Thyroid gland (tissue), 4 donors: ENCODE measurements around the gene SCAMP4. TPM values are rescaled to one million over a fixed set of nuclear protein-coding genes. Genes with fewer than 3 reads are reported as not detected.
"Not testable (repeated sequence)": the region's sequence is repeated elsewhere in the genome, so short reads cannot be mapped to it uniquely, and the experiment has no call there.

ENCODE experiments used
- DNase-seq, 2 donors: peaks; one replicate each; pipeline ENCODE4 v3.0.0-alpha.2; 2019
- H3K27ac ChIP-seq, 3 donors: fragments of 200-600 bp; sonication (generic); 1 replicate in 2 of 3; 2 replicates in 1 of 3; pipeline ENCODE4 v1.5.1; 2016 to 2019; ENCODE audit warnings: mild to moderate bottlenecking in 1 of 3, moderate library complexity in 1 of 3
- H3K27me3 ChIP-seq: fragments of 200-600 bp; sonication (generic); one replicate; pipeline ENCODE4 v1.5.1; 2019
- H3K36me3 ChIP-seq, 2 donors: fragments of 200-600 bp; sonication (generic); one replicate each; pipeline ENCODE4 v1.5.1; 2016 to 2019
- H3K4me1 ChIP-seq, 2 donors: fragments of 200-600 bp; sonication (generic); one replicate each; pipeline ENCODE4 v1.5.1; 2017 to 2019
- H3K4me3 ChIP-seq, 3 donors: fragments of 200-600 bp; sonication (generic); replicated peaks in 1 of 3; 1 replicate in 2 of 3; 2 replicates in 1 of 3; pipeline ENCODE4 v1.5.1; 2016; ENCODE audit warnings: mild to moderate bottlenecking in 1 of 3
- H3K9me3 ChIP-seq: fragments of 200-600 bp; sonication (generic); one replicate; pipeline ENCODE4 v1.5.1; 2017
- CTCF ChIP-seq, 6 experiments: fragments of 200-600 bp in 3 of 6; fragments of 450-650 bp in 3 of 6; sonication (generic) in 3 of 6; IDR thresholded peaks; one replicate each; pipeline ENCODE4 v1.5.1; 2016 to 2019; ENCODE audit warnings: antibody characterized with exemption in 6 of 6, mild to moderate bottlenecking in 2 of 6, inconsistent platforms in 1 of 6, moderate library complexity in 1 of 6
- POLR2A ChIP-seq, 2 donors: fragments of 450-650 bp; IDR thresholded peaks; one replicate each; pipeline ENCODE4 v1.6.1; 2017; ENCODE audit warnings: antibody characterized with exemption in 2 of 2, mild to moderate bottlenecking in 2 of 2, moderate library complexity in 1 of 2
- WGBS, 2 donors: methylation state at CpG; one replicate each; pipeline ENCODE4 v1.1.5; 2017; 5-methylcytosine and 5-hydroxymethylcytosine counted together
- intact Hi-C: fragments of 100-400 bp; cut with DNase I; formaldehyde crosslinking; loops from one replicate; pipeline ENCODE4 v1.15.1; 2023
- total RNA-seq, 4 donors: library from RNA; depleted of rRNA; stranded (reverse); fragments of >200 nt; gene quantifications; one replicate each; pipeline ENCODE4 v1.2.3, GENCODE V29; 2016

SCAMP4 gene
- total RNA-seq, 4 donors from 2014 or later = 69.5 to 269 (median 137) TPM

- Histone ChIP-seq H3K36me3 (no peaks in the 10 kb centered on the region), H3K9me3 (no peaks in the 10 kb centered on the region), H3K27me3 (no peaks in the 10 kb centered on the region), H3K4me3 (peak overlapping the region; percentile 72 to 93 (median 85)), H3K4me1 (peaks cover 27 to 32% of the 10 kb centered on the region in 2 donors), H3K27ac (peak overlapping the region; percentile 76 to 88 (median 77))
- peak; percentile 94 to 95 for DNase-seq
- 0% methylated on average over 17 to 22 of the region's 87 CpGs for WGBS, 2 donors
- intact Hi-C loops = no loop called here
- TF ChIP-seq CTCF (IDR thresholded peaks at IDR 0.05) (peak in 1 of 6 experiments; percentile 17), POLR2A (IDR thresholded peaks at IDR 0.05) (peak; percentile 56 to 87)
Observed at GRCh38 chr19:1875646-1876495, 29.3 kb upstream of the SCAMP4 start.

GRCh38 chr19:1876496-1877279 lies 28.5 kb upstream of the SCAMP4 start:
- peaks cover 27 to 32% of the 10 kb centered on the region in 2 donors for H3K4me1 ChIP-seq

GRCh38 chr19:1877280-1877660 lies 27.9 kb upstream of the SCAMP4 start:
- not testable (repeated sequence) for DNase-seq

More at GRCh38 chr19:1876496-1877279, 28.5 kb upstream of the SCAMP4 start:
- H3K27me3 ChIP-seq, H3K36me3 ChIP-seq, DNase-seq, H3K9me3 ChIP-seq, intact Hi-C loops: not testable (repeated sequence)
- H3K4me3 ChIP-seq = peak overlapping the region in 2 of 3 donors; percentile 85 to 93
- WGBS, 2 donors = 11 to 32% methylated on average over 28 to 31 of the region's 53 CpGs
- H3K27ac ChIP-seq = peak overlapping the region; percentile 66 to 88 (median 77)
- TF ChIP-seq CTCF (IDR thresholded peaks at IDR 0.05) = peak in 1 of 6 experiments; percentile 8

GRCh38 chr19:1878583-1878982 lies 26.6 kb upstream of the SCAMP4 start:
- H3K4me3 ChIP-seq, DNase-seq, H3K36me3 ChIP-seq, H3K27ac ChIP-seq, H3K27me3 ChIP-seq, intact Hi-C loops, H3K9me3 ChIP-seq: not testable (repeated sequence)
- peaks cover 21 to 30% of the 10 kb centered on the region in 2 donors for H3K4me1 ChIP-seq
- 57 to 79% methylated on average over 5 to 7 of the region's 8 CpGs for WGBS, 2 donors

More at GRCh38 chr19:1877280-1877660, 27.9 kb upstream of the SCAMP4 start:
- H3K27me3 ChIP-seq, intact Hi-C loops, H3K36me3 ChIP-seq, H3K9me3 ChIP-seq, H3K27ac ChIP-seq: not testable (repeated sequence)
- peak overlapping the region in 1 of 3 donors; percentile 93 for H3K4me3 ChIP-seq
- peaks cover 27 to 32% of the 10 kb centered on the region in 2 donors for H3K4me1 ChIP-seq
- WGBS, 2 donors = 29% methylated on average over 9 of the region's 47 CpGs; no CpG with 5 or more reads in 1 of the 2 donors

- H3K27me3 ChIP-seq, DNase-seq, H3K4me3 ChIP-seq, H3K9me3 ChIP-seq, intact Hi-C loops, H3K36me3 ChIP-seq, H3K27ac ChIP-seq: not testable (repeated sequence)
- 92 to 97% methylated on average over 13 of the region's 17 CpGs for WGBS, 2 donors
- peaks cover 20 to 28% of the 10 kb centered on the region in 2 donors for H3K4me1 ChIP-seq
Observed at GRCh38 chr19:1879982-1880381, 25.2 kb upstream of the SCAMP4 start.

GRCh38 chr19:1880611-1881392 lies 24.4 kb upstream of the SCAMP4 start:
- no peaks in the 10 kb centered on the region for H3K9me3 ChIP-seq
- 83 to 87% methylated on average over 3 to 11 of the region's 35 CpGs for WGBS, 2 donors
- no peak for DNase-seq
- no peak overlapping the region for H3K27ac ChIP-seq
- H3K27me3 ChIP-seq = no peaks in the 10 kb centered on the region
- no peaks in the 10 kb centered on the region for H3K36me3 ChIP-seq
- TF ChIP-seq CTCF (IDR thresholded peaks at IDR 0.05) = no peak
- TF ChIP-seq POLR2A (IDR thresholded peaks at IDR 0.05) = no peak
- intact Hi-C loops = no loop called here
- peaks cover 16 to 26% of the 10 kb centered on the region in 2 donors for H3K4me1 ChIP-seq
- H3K4me3 ChIP-seq = no peak overlapping the region

- intact Hi-C loops = not testable (repeated sequence)
Observed at GRCh38 chr19:1881393-1882088, 23.7 kb upstream of the SCAMP4 start.

More at GRCh38 chr19:1881393-1882088, 23.7 kb upstream of the SCAMP4 start:
- not testable (repeated sequence) for DNase-seq, H3K9me3 ChIP-seq, H3K27me3 ChIP-seq, H3K27ac ChIP-seq, H3K4me3 ChIP-seq, H3K36me3 ChIP-seq
- H3K4me1 ChIP-seq = peaks cover 13 to 22% of the 10 kb centered on the region in 2 donors
- WGBS, 2 donors = 81 to 87% methylated on average over 3 to 4 of the region's 44 CpGs
